HG02678 (cell line): Measurements from ENCODE around the gene KDM5B.
"Not testable (repeated sequence)": the region's sequence is repeated elsewhere in the genome, so short reads cannot be mapped to it uniquely, and the experiment has no call there.

Experiments
- ATAC-seq: cut with Tn5 transposase; IDR thresholded peaks from one replicate; pipeline ENCODE4 v1.9.1; 2021; ENCODE audit warnings: mild to moderate bottlenecking, moderate library complexity; ENCODE audit not compliant: unreplicated experiment

KDM5B gene

GRCh38 chr1:202807926-202808757, at the start of gene KDM5B:
KDM5B (minus strand) TSS chr1:202808421; CDS start chr1:202808305, 116 bp downstream.
- no peak for ATAC-seq

GRCh38 chr1:202857136-202857610, 49.0 kb upstream of the KDM5B start:
- no peak for ATAC-seq

- ATAC-seq = no peak
Observed at GRCh38 chr1:202856014-202856413, 47.8 kb upstream of the KDM5B start.

- ATAC-seq = no peak
Observed at GRCh38 chr1:202854787-202855186, 46.6 kb upstream of the KDM5B start.

- ATAC-seq = no peak
Observed at GRCh38 chr1:202852163-202852904, 44.1 kb upstream of the KDM5B start.

GRCh38 chr1:202850593-202851362, 42.6 kb upstream of the KDM5B start:
- ATAC-seq = no peak

GRCh38 chr1:202848191-202848542, 39.9 kb upstream of the KDM5B start:
- peak; percentile 67 for ATAC-seq

GRCh38 chr1:202844935-202845334, 36.7 kb upstream of the KDM5B start:
- ATAC-seq = no peak

GRCh38 chr1:202844259-202844658, 36.0 kb upstream of the KDM5B start:
- no peak for ATAC-seq

- ATAC-seq = no peak
Observed at GRCh38 chr1:202843081-202843480, 34.9 kb upstream of the KDM5B start.

GRCh38 chr1:202837746-202838262, 29.6 kb upstream of the KDM5B start:
- no peak for ATAC-seq

GRCh38 chr1:202836623-202837403, 28.6 kb upstream of the KDM5B start:
- ATAC-seq = no peak

- no peak for ATAC-seq
Observed at GRCh38 chr1:202835548-202836072, 27.4 kb upstream of the KDM5B start.

GRCh38 chr1:202834771-202835547, 26.7 kb upstream of the KDM5B start:
- no peak for ATAC-seq

- no peak for ATAC-seq
Observed at GRCh38 chr1:202831906-202832305, 23.7 kb upstream of the KDM5B start.

- not testable (repeated sequence) for ATAC-seq
Observed at GRCh38 chr1:202829223-202829622, 21.0 kb upstream of the KDM5B start.

- ATAC-seq = no peak
Observed at GRCh38 chr1:202825748-202826147, 17.5 kb upstream of the KDM5B start.

GRCh38 chr1:202821467-202821866, 13.2 kb upstream of the KDM5B start:
- no peak for ATAC-seq

- no peak for ATAC-seq
Observed at GRCh38 chr1:202818819-202819218, 10.6 kb upstream of the KDM5B start.
